Stimulated activated CD4-positive, alpha-beta T cell treated with anti-CD3 and anti-CD28 coated beads, Interleukin-15, amount 100 ng/mL, for 1 hour (primary cell): ENCODE data around the gene LRRC8C.
A peak's percentile ranks its signal among the peaks of the same experiment; 100 is the strongest.
"Not testable (repeated sequence)": the region's sequence is repeated elsewhere in the genome, so short reads cannot be mapped to it uniquely, and the experiment has no call there.

Source experiments
- DNase-seq, 2 donors: peaks; one replicate each; pipeline ENCODE4 v3.0.0-alpha.2; 2020; ENCODE audit warnings: low read depth in 1 of 2, low spot score in 1 of 2

The LRRC8C gene

DNA sequence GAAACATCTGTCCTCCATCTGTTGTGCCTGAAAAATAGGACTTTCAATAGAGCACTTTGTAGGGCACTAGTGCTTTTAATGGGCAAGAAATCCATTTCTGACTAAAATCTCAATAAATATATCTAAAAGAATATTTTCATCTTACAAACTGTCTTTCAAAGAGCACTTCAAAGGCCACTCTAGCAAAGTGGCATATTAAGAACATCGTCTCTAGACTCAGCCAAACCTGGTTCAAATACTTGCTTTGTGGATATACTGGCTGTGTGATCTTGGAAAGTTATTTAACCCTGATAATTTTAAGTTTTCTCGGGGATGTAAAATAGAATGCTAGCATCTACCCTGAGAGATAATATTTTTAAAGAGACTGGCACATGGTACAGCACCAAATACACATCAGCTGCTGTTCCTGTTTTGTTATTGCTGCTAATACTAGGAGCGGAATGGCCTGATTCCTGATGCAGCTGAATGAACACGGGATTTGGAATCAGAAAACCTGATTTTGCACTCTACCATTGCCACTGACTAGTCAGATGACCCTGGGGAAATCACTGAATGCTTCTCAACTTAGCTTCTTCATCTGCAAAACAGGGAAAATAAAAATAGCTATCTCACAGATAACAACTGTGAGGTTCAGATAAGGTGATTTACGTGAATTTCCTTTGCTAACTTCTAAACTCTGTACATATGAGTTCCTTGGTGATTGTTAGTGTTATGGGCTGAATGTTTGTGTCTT lies 25.2 kb upstream of the LRRC8C start:
- DNase-seq: no peak

DNA sequence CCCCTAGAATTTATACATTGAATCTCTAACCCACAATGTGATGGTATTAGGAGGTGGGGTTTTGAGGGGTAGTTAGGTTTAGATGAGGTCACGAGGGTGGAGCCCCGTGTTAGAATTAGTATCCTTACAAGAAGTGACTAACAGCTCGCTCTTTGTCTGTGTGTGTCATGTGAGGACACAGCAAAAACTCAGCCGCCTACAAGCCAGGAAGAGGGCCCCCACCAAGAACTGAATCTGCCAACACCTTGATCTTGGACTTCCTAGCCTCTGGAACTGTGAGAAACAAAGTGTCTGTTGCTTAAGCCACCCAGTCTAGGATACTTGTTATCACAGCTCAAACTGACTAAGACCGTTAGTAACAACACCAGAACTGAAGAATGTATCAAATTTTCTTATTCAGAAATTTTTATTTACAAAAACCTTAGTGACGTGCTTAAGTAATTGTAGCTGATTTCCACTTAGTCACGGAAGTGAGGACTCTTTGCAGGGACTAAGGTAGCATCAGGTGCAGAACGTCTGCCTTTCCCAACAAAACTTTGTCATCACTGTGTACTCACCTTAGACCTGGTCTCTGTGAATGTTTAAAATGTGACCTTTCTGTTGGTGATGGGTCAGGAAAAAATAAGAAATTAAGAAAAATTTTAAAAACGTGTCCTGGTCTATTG lies 24.5 kb upstream of the LRRC8C start:
- peak; percentile 40 to 53 for DNase-seq

DNA sequence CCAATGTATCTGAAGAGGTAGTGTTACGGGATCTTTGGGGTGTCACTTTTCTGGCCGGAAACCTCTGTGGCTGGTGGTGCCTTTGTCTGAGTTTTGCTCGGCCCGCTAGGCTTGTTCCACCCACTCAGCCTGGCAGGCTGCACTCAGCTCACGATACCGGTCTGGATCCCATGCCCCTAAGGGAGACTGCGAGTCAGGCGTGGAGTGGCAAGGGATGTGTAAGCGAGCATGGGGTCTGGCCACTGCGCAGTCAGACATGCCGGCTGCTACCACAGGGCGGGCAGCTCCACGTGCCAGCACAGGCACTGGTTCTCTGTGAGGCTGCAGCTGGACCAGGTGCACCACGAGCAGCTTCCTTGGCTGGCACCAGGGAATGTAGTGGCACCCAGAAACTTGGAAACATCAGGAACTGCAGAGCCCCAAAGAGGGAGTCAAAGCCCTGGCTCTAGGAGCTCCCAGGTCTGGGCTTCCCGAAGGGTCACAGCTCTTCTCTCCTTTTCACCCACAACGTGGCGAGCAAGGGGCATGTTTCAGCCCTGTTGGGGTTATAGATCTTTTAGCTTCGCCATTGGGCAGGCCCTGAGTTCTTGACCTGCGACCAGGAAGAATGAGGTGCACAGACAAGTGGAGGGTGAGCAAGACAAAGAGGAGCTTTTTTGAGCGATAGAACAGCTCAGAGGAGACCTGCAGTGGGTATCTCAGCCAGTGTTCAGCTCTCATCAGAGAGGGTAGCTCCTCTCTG lies 23.8 kb upstream of the LRRC8C start:
- DNase-seq: peak; percentile 26 to 41

DNA sequence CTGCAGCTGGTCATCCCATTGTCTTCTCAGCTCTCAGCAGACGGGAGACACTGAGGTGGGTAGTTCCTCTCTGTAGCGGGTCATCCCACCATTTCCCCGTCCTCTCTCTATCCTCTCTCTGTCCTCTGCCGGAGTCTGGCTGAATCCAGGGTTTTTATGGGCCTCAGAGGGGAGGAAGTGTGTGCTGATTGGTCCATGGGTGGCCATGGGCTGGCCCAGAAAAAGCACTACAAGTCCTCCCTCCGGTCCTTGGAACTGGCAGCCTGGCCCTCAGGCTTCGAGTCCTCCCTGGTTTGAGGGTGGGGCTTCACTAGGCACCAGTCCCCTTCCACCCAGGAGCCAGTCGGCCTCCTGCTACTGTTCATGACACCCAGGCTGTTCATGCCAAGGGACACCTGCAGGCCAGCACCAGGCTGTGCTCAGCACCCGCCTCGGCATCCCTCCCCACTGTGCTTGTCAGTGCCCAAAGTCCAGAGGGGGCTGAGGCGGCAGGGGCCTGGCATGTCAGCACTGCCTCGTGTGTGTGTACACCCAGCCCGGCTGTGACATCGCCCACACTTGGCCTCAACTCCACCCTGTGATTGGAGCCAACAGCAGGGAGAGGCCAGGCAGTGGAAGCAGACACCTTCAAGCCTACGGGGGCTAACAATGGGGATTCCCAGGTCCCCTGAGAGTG lies 23.0 kb upstream of the LRRC8C start:
- peak in 1 of 2 donors; percentile 17 for DNase-seq

DNA sequence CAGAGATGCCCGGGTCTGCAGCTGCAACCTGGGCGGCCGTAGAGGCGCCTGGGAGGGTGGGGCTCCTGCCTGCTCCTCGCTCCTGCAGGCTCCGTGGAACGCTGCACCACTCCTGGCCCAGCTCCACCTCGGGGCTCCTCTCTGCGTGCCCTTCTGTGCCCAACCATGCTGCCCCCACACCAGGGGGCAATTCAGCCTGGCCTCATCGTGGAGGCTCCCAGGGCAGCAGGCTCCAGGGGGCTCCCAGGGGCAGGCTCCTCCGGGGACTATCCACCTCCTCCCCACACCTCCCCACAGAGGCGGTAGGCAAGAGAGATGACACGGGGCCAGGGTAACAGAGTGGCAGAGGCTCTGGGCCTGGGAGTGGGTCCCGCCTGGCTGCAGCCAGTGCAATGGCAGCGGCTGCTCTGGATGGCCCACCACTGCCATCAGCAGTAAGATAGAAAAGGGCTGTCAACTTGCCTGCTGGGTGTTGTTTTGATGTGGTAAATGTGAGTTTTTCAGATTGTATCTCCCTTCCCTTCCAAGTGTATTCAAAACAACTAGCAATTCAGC lies 22.4 kb upstream of the LRRC8C start:
- peak in 1 of 2 donors; percentile 38 for DNase-seq

DNA sequence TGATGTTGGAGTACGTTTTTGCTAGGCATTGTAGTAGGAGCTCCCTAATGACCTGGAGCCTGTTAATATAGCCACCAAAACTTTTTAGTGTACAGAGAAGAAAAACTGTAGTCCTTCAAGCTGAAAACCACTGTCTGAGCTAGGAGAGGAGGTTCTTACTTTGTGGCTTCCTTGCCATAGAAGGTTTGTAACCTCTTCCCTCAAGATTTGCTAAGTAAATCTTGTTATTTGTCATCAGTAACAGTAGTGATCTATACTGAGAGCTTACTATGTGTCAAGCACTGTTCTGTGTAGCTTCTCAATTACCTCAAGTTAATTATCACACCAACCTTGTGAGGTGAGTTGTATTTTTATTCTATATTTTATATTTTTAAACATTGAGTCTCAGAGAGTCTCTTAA lies 21.2 kb upstream of the LRRC8C start:
- no peak for DNase-seq

DNA sequence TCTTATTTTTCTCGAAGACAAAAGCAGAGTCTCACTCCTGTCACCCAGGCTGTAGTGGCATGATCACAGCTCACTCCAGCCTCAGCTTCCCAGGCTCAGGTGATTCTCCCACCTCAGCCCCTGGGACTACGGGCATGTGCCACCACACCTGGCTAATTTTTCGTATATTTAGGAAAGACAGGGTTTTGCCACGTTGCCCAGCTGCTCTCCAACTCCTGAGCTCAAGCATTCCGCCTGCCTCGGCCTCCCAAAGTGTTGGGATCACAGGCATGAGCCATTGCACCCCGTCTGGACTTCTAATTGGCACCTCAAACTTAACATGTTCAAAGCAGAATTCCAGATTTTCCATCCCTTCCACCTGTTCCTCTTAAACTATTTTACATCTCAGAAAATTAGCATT lies 19.0 kb upstream of the LRRC8C start:
- DNase-seq: no peak

DNA sequence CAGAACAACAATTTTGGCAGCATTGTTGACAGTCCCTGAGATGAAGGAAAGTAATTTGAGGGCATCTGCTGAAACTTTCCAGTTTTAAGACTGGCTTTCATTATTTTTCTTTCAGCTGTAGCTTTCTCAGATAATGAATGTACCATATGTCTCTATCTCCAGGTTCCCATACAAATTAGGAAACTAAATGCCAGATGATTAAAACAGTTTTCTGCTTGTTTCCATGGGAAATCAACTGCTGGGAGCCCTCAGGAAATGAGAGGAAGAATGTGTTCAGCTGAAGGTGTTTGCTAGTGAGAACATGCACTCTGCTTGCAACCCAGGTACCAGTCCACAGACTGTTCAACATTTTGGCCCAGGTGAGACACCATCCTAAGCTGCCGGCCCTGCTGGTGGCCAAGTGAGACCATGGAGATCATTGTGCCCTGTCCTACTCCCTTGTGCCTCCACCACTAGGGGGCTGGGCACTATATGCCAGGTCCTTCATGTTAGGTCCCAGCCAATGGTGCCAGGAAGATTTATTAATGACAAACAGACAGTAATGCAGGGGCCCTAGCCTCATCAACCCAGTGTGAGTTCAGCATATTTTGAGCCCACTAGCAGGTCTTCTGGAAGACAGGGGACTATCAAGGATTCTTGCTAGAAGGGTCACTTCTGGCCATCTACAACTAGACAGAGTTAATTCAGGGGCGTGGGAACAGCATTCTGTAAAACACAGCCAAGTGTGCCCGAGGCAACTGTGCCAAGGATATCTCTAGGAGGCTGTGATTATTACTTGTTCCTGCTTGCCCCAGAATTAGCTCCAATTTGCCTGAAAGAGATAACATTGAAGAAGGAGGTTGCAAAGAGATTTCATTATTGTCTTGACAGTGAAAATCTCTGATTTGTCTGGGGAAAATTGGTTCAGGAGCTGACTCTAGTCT lies 17.0 kb upstream of the LRRC8C start:
- DNase-seq: no peak

DNA sequence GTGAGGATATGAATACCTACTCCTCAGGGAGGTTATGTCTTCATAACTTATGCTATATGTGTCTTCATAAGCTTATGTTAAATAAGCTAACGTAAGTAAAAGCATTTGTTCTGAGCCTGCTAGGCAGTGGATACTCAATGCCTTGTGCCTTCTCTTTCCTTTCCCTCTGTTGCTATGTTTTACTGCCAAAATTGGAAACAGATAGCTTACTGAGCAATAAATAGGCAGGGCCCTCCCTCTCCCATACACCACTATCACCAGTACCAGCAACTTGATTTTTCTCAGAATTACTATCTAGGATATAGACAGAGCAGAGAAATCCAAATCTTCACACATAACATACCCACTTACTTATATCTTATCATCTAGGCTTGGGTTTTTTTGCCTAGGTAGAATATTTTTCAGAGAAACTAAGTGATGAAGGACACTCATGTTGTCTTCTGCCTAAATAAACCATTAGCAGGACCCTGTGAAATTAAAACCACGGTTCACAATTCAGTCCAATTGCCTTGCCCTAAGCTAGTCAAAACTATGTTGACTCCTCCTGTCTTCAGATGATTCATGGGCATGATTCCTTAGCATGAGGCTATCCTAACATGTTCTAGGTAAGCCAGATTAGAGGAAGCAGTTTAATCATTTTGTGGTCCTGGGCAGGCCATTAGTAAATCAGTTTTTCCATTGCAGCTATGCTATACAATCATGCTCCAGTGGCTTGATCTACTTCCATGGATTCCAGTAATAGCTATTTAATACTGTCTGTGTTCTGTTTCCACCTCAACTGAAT lies 15.9 kb upstream of the LRRC8C start:
- no peak for DNase-seq

DNA sequence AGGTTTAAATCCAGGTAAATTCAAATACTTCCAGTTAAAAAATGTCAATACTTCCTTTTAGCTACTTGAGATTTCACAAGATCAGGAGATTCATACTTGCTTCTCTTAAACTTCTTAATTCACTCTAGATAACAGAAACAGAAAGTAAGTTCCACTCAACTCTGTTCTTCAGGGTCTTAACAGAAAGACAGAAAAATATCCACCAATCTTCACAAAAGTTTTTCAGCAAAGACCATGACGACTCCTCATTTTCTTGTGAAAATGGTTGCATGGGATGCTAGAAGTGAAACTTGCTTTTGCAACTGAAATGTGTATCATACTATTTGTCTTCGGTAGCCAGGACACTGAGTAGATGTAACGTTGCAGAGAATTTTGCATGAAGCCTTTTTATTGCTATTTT lies 12.3 kb upstream of the LRRC8C start:
- no peak for DNase-seq

DNA sequence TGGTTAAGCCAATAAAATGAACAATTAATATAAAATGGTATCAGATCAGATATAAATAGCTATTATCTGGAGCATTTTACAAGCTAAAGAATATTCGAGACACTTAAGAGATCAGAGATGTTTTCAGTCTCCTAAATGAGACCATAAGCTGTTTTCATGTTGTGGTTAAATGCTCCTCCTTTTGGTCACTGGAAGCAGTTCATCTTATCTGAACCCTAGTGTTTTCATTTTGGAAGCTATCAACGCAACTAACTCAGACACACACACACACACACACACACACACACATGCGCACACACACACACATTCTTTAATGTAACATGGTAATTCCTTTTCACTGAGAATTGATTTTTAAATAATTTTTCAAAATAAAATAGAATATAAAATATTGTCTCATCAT lies 10.0 kb upstream of the LRRC8C start:
- DNase-seq: no peak

DNA sequence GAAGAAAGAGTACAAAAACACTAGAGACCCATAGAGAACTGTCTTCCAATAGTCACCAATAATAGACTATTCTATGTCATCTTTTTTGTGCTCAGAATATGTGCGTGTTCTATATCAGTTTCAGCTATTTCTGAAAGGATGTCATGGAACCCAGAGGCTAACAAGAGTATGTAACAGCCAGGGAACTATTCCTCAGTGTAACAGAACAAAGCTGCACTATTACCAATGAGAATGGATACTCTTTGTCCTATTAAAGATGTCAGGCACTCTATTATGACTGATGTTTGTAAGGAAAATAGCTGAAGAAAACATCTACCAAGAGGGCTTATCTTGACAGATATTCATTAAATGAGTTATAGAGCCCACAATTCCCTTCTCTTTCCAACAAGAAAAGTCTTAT lies 8.6 kb upstream of the LRRC8C start:
- no peak for DNase-seq

DNA sequence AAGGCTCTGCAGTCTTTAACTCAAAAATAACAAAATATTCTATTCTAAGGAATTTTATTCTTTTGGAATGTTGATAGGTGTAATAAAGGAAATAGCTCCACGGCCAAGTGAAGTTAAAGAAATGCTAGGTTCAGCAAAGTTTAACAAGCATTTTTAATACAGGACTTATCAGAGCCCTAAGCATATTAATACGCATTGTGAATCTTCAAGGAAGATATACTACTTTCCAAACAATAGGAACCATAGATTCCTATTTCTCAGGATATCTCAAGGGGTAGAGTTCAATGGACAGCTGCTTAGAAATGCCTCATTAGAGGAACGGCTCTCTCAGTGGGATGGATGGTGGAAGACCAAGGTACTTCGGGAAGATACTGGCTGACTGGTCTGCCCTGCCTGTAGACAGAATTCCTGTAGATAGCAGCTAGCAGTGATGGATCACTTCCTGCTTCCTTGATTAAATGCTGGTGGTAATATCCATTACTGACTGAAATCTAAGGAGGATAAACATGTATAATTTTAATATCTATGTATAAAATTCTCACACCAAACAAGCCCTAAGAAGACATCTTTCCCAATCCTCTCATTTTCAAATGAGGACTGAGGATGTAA lies 8.1 kb upstream of the LRRC8C start:
- DNase-seq: no peak

DNA sequence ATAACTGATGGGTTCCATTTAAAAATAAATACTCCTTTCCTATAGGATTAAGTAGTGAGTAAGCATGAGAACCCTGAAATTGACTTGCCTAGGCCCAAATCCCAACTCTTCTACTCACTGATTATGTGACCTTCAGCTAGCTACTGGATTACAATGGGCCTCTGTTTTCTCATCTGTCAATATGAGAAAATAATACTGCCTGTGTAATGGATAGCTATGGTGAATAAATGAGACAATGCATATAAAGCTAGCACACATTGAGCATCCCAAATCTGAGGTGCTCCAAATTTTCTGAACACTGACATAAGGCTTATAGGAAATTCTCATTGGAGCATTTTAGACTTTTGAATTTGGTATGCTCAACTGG lies 5.3 kb upstream of the LRRC8C start:
- no peak for DNase-seq

DNA sequence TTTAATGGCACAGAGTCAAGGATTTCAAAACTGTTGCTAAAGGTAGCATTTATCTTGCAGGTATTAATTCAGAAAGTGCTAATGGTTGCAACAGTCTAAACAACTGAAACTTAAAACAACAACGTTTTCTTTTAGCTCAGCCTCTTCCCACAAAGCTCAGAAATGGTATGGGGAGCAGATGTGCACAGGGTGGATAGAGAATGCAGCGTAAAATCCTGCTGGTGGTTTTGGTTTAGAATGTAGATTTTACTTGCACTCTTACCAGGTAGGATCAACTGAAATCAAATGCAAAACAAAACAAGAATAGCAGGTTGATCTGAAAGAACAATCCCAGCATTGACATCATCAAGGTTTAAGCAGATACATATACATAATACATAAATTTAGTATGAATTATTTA lies 3.8 kb upstream of the LRRC8C start:
- DNase-seq: no peak

DNA sequence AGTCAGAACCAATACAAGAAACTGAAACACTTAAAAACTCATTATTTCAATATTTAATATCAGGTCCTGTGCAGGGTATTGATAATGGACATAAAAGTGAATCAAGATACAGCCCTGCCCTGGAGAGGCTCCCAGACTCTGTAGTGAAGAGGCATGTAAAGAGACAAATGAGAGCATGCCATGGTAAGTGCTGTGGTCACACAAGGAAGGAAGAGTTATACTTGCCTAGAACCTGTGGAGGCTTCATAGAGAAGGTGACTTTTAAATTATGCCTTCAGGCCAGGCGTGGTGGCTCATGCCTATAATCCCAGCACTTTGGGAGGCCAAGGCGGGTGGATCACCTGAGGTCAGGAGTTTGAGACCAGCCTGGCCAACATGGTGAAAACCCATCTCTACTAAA lies 3.3 kb upstream of the LRRC8C start:
- DNase-seq: not testable (repeated sequence)

DNA sequence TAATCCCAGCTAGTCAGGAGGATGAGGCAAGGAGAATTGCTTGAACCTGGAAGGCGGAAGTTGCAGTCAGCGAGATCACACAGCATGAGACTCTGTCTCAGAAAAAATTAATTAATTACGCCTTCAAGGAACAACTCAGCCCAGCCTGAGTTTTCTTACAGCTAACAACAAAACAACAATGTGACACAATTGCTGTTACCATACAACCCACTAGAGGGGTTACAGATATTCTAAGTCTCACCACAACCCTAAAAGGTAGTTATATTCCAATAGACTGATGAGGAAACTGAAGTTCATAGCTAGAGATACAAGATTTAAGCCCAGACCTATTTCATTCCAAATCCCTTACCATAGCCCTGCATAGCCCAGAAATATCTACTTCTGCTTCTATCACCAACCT lies 2.9 kb upstream of the LRRC8C start:
- no peak for DNase-seq

DNA sequence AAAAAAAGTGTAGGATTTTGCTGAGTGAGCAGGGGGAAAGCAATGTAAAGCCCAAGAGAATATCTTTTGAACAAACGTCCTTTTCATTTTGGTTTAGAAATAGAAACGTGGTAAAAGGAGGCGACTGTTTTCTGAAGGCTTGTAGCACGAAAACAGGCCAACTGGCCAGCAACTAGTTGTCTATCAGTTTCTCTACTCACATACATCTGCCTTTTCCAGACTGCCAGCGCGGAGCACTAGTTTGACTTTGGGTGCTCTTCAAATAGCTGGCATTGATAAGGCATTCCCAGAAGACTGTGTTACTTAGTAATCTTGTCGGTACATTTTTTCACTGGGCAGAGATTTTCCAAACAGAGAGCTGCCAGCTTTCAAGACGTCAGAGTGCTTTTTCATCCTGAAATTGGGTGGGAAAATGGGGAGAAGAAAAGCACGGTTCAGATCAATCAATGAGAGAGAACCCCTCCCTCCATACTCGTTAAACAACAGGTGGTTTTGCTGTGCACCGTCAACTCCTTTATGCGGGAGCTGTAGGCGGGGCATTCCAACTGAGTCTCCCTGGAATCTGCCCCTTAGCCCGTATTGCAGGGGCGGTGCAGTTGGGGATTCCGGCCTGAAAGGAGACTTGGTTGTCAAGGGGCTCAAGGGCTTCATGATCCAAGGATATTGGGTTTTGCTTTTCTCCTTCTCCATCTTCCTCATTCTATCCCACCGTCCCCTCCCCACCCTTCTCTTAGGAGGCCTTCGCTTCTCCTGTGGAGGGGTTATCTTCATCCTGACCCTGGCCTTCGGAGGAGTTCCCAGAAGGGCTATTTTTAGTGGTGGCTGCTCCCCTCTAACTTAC lies 884 bp upstream of the LRRC8C start:
- DNase-seq: no peak
